ENCODE data around the gene TTC8.

- no peak for TF ChIP-seq POLR2A (IDR thresholded peaks at IDR 0.05; ENCODE audit: low read depth)
- TF ChIP-seq, protein P1, sequence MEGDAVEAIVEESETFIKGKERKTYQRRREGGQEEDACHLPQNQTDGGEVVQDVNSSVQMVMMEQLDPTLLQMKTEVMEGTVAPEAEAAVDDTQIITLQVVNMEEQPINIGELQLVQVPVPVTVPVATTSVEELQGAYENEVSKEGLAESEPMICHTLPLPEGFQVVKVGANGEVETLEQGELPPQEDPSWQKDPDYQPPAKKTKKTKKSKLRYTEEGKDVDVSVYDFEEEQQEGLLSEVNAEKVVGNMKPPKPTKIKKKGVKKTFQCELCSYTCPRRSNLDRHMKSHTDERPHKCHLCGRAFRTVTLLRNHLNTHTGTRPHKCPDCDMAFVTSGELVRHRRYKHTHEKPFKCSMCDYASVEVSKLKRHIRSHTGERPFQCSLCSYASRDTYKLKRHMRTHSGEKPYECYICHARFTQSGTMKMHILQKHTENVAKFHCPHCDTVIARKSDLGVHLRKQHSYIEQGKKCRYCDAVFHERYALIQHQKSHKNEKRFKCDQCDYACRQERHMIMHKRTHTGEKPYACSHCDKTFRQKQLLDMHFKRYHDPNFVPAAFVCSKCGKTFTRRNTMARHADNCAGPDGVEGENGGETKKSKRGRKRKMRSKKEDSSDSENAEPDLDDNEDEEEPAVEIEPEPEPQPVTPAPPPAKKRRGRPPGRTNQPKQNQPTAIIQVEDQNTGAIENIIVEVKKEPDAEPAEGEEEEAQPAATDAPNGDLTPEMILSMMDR (IDR thresholded peaks at IDR 0.05): no peak
Measured at GRCh38 chr14:88848571-88848970, 24.1 kb downstream of the TTC8 start.
